GM23338 (cell line): ENCODE measurements around the gene ASZ1.

Experiments
- CREB1 ChIP-seq: fragments of 250-450 bp; sonication (Bioruptor Pico); IDR thresholded peaks from 2 replicates; pipeline ENCODE4 v1.5.0; 2020; ENCODE audit warnings: low read depth, mild to moderate bottlenecking, moderate library complexity
- EZH2 ChIP-seq: fragments of 200-600 bp; sonication (generic); IDR thresholded peaks from one replicate; pipeline ENCODE4 v1.8.0; 2017; ENCODE audit warnings: antibody characterized with exemption, mild to moderate bottlenecking, low read depth; ENCODE audit not compliant: unreplicated experiment
- EZH2phosphoT487 ChIP-seq: fragments of 200-600 bp; sonication (generic); IDR thresholded peaks from one replicate; pipeline ENCODE4 v1.8.1; 2018; ENCODE audit warnings: antibody characterized with exemption; ENCODE audit not compliant: unreplicated experiment
- JUNB ChIP-seq: IDR thresholded peaks from one replicate; pipeline ENCODE4 v1.6.1; 2016; ENCODE audit warnings: antibody characterized with exemption; ENCODE audit not compliant: unreplicated experiment
- NANOG ChIP-seq: IDR thresholded peaks from 2 replicates; pipeline ENCODE4 v1.6.1; 2016; ENCODE audit warnings: antibody characterized with exemption, borderline replicate concordance
- POLR2AphosphoS5 ChIP-seq: IDR thresholded peaks from 2 replicates; pipeline ENCODE4 v1.6.1; 2016; ENCODE audit warnings: antibody characterized with exemption, low read depth
- STAT1 ChIP-seq: IDR thresholded peaks from one replicate; pipeline ENCODE4 v1.6.1; 2016; ENCODE audit warnings: antibody characterized with exemption; ENCODE audit not compliant: unreplicated experiment
- ZNF114 ChIP-seq: fragments of 250-450 bp; sonication (Bioruptor Pico); IDR thresholded peaks from 2 replicates; pipeline ENCODE4 v1.5.0; 2020; ENCODE audit warnings: mild to moderate bottlenecking, moderate library complexity
- ZNF331 ChIP-seq: fragments of 250-450 bp; sonication (Bioruptor Pico); IDR thresholded peaks from 2 replicates; pipeline ENCODE4 v1.5.0; 2020; ENCODE audit warnings: low read depth, mild to moderate bottlenecking, moderate library complexity
- TF ChIP-seq, protein P1 (sequence below), 2 experiments: fragments of 200-600 bp in 1 of 2; sonication (generic) in 1 of 2; conservative IDR thresholded peaks; 2 replicates each; pipeline versions ENCODE4 v1.5.1 to v1.6.1; 2016 to 2017; ENCODE audit warnings: antibody characterized with exemption in 2 of 2, low read depth in 2 of 2, mild to moderate bottlenecking in 2 of 2, moderate library complexity in 1 of 2
- TF ChIP-seq, protein P2 (sequence below): IDR thresholded peaks from one replicate; pipeline ENCODE4 v1.6.1; 2018; ENCODE audit warnings: antibody characterized with exemption; ENCODE audit not compliant: unreplicated experiment
- TF ChIP-seq, protein P3 (sequence below): IDR thresholded peaks from 2 replicates; pipeline ENCODE4 v1.6.1; 2016; ENCODE audit warnings: antibody characterized with exemption
- TF ChIP-seq, protein P4 (sequence below): fragments of 250-450 bp; sonication (Bioruptor Pico); IDR thresholded peaks from 2 replicates; pipeline ENCODE4 v1.5.0; 2020; ENCODE audit warnings: mild to moderate bottlenecking, moderate library complexity

DNA sequence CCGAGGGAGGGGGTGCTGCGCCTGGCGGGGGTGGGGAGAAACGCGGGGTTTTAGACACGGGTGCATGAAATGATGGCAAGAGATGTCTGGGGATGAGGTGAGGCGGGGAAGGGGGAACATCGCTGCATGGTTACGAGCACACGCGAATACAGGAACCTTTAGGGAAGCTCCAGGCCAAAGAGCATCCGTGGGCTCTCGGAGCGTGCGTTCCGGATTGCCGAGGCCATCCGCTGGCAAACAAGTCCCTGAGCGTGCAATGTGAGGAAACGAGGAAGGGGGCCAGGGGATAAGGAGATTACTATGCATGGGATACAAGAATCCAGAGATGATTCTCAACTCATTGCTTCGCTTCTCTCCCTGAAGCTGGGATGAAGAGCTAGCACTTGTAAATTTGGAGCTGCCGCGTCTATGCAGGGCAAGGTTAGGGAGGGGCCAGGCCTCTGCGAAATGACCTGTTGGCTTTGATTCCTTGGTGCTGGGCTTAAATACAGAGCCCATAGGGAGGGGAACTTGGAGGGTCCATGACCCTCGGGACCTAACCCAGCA is 103.9 kb downstream of the ASZ1 start:
- TF ChIP-seq EZH2 (peak; percentile 72), POLR2AphosphoS5 (no peak), CREB1 (CRISPR knock-in tag) (no peak), ZNF331 (CRISPR knock-in tag) (no peak), EZH2phosphoT487 (peak; percentile 56), JUNB (no peak), STAT1 (no peak), ZNF114 (no peak), NANOG (no peak)
- TF ChIP-seq, protein P1, sequence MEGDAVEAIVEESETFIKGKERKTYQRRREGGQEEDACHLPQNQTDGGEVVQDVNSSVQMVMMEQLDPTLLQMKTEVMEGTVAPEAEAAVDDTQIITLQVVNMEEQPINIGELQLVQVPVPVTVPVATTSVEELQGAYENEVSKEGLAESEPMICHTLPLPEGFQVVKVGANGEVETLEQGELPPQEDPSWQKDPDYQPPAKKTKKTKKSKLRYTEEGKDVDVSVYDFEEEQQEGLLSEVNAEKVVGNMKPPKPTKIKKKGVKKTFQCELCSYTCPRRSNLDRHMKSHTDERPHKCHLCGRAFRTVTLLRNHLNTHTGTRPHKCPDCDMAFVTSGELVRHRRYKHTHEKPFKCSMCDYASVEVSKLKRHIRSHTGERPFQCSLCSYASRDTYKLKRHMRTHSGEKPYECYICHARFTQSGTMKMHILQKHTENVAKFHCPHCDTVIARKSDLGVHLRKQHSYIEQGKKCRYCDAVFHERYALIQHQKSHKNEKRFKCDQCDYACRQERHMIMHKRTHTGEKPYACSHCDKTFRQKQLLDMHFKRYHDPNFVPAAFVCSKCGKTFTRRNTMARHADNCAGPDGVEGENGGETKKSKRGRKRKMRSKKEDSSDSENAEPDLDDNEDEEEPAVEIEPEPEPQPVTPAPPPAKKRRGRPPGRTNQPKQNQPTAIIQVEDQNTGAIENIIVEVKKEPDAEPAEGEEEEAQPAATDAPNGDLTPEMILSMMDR (conservative IDR thresholded peaks at IDR 0.05; ENCODE audit: low read depth in 2 of 2): no peak
- TF ChIP-seq, protein P2, sequence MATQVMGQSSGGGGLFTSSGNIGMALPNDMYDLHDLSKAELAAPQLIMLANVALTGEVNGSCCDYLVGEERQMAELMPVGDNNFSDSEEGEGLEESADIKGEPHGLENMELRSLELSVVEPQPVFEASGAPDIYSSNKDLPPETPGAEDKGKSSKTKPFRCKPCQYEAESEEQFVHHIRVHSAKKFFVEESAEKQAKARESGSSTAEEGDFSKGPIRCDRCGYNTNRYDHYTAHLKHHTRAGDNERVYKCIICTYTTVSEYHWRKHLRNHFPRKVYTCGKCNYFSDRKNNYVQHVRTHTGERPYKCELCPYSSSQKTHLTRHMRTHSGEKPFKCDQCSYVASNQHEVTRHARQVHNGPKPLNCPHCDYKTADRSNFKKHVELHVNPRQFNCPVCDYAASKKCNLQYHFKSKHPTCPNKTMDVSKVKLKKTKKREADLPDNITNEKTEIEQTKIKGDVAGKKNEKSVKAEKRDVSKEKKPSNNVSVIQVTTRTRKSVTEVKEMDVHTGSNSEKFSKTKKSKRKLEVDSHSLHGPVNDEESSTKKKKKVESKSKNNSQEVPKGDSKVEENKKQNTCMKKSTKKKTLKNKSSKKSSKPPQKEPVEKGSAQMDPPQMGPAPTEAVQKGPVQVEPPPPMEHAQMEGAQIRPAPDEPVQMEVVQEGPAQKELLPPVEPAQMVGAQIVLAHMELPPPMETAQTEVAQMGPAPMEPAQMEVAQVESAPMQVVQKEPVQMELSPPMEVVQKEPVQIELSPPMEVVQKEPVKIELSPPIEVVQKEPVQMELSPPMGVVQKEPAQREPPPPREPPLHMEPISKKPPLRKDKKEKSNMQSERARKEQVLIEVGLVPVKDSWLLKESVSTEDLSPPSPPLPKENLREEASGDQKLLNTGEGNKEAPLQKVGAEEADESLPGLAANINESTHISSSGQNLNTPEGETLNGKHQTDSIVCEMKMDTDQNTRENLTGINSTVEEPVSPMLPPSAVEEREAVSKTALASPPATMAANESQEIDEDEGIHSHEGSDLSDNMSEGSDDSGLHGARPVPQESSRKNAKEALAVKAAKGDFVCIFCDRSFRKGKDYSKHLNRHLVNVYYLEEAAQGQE: no peak
- TF ChIP-seq, protein P3, sequence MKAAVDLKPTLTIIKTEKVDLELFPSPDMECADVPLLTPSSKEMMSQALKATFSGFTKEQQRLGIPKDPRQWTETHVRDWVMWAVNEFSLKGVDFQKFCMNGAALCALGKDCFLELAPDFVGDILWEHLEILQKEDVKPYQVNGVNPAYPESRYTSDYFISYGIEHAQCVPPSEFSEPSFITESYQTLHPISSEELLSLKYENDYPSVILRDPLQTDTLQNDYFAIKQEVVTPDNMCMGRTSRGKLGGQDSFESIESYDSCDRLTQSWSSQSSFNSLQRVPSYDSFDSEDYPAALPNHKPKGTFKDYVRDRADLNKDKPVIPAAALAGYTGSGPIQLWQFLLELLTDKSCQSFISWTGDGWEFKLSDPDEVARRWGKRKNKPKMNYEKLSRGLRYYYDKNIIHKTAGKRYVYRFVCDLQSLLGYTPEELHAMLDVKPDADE: no peak
- TF ChIP-seq, protein P4, sequence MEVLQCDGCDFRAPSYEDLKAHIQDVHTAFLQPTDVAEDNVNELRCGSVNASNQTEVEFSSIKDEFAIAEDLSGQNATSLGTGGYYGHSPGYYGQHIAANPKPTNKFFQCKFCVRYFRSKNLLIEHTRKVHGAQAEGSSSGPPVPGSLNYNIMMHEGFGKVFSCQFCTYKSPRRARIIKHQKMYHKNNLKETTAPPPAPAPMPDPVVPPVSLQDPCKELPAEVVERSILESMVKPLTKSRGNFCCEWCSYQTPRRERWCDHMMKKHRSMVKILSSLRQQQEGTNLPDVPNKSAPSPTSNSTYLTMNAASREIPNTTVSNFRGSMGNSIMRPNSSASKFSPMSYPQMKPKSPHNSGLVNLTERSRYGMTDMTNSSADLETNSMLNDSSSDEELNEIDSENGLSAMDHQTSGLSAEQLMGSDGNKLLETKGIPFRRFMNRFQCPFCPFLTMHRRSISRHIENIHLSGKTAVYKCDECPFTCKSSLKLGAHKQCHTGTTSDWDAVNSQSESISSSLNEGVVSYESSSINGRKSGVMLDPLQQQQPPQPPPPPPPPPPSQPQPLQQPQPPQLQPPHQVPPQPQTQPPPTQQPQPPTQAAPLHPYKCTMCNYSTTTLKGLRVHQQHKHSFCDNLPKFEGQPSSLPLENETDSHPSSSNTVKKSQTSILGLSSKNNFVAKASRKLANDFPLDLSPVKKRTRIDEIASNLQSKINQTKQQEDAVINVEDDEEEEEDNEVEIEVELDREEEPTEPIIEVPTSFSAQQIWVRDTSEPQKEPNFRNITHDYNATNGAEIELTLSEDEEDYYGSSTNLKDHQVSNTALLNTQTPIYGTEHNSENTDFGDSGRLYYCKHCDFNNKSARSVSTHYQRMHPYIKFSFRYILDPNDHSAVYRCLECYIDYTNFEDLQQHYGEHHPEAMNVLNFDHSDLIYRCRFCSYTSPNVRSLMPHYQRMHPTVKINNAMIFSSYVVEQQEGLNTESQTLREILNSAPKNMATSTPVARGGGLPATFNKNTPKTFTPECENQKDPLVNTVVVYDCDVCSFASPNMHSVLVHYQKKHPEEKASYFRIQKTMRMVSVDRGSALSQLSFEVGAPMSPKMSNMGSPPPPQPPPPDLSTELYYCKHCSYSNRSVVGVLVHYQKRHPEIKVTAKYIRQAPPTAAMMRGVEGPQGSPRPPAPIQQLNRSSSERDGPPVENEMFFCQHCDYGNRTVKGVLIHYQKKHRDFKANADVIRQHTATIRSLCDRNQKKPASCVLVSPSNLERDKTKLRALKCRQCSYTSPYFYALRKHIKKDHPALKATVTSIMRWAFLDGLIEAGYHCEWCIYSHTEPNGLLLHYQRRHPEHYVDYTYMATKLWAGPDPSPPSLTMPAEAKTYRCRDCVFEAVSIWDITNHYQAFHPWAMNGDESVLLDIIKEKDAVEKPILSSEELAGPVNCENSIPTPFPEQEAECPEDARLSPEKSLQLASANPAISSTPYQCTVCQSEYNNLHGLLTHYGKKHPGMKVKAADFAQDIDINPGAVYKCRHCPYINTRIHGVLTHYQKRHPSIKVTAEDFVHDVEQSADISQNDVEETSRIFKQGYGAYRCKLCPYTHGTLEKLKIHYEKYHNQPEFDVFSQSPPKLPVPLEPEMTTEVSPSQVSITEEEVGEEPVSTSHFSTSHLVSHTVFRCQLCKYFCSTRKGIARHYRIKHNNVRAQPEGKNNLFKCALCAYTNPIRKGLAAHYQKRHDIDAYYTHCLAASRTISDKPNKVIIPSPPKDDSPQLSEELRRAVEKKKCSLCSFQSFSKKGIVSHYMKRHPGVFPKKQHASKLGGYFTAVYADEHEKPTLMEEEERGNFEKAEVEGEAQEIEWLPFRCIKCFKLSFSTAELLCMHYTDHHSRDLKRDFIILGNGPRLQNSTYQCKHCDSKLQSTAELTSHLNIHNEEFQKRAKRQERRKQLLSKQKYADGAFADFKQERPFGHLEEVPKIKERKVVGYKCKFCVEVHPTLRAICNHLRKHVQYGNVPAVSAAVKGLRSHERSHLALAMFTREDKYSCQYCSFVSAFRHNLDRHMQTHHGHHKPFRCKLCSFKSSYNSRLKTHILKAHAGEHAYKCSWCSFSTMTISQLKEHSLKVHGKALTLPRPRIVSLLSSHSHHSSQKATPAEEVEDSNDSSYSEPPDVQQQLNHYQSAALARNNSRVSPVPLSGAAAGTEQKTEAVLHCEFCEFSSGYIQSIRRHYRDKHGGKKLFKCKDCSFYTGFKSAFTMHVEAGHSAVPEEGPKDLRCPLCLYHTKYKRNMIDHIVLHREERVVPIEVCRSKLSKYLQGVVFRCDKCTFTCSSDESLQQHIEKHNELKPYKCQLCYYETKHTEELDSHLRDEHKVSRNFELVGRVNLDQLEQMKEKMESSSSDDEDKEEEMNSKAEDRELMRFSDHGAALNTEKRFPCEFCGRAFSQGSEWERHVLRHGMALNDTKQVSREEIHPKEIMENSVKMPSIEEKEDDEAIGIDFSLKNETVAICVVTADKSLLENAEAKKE: no peak
